SU-DHL-6 (cell line): ENCODE results near the gene SPNS2.

ENCODE experiments used
- H2AFZ ChIP-seq: fragments of 200-600 bp; sonication (generic); 2 replicates; pipeline ENCODE4 v1.6.1; 2014; ENCODE audit warnings: low read depth, mild to moderate bottlenecking, moderate library complexity, mixed read lengths, antibody characterized with exemption, low read length; ENCODE audit not compliant: severe bottlenecking
- H3F3A ChIP-seq: fragments of 200-600 bp; shearing (Covaris generic); 2 replicates; pipeline ENCODE4 v1.6.0; 2016; ENCODE audit warnings: antibody characterized with exemption, mild to moderate bottlenecking; ENCODE audit not compliant: insufficient read depth
- H3K27ac ChIP-seq: fragments of 200-600 bp; sonication (generic); 2 replicates; pipeline ENCODE4 v1.5.1; 2016; ENCODE audit warnings: low read depth, mild to moderate bottlenecking, low read length, moderate library complexity, mixed read lengths
- H3K27me3 ChIP-seq: fragments of 200-600 bp; sonication (generic), shearing (Covaris generic); 2 replicates; pipeline ENCODE4 v1.6.0; 2014; ENCODE audit warnings: mild to moderate bottlenecking, low read length
- H3K36me3 ChIP-seq: fragments of 200-600 bp; sonication (generic); 2 replicates; pipeline ENCODE4 v1.6.1; 2014; ENCODE audit warnings: mild to moderate bottlenecking, low read length, mixed read lengths
- H3K4me2 ChIP-seq: fragments of 300-600, 200-600 bp; shearing (Covaris generic), sonication (generic); 2 replicates; pipeline ENCODE4 v1.6.0; 2014; ENCODE audit warnings: low read length, low read depth, mild to moderate bottlenecking; ENCODE audit not compliant: poor library complexity, severe bottlenecking
- H3K4me3 ChIP-seq: fragments of 200-600 bp; sonication (generic); 2 replicates; pipeline ENCODE4 v1.5.1; 2014; ENCODE audit warnings: antibody characterized with exemption, low read length, mild to moderate bottlenecking, mixed read lengths; ENCODE audit not compliant: insufficient read depth, poor library complexity, severe bottlenecking
- H3K79me2 ChIP-seq: fragments of 200-600 bp; sonication (generic); 2 replicates; pipeline ENCODE4 v1.6.1; 2014; ENCODE audit warnings: mild to moderate bottlenecking, low read length, moderate library complexity; ENCODE audit not compliant: insufficient read depth
- H3K9ac ChIP-seq: fragments of 200-600 bp; sonication (generic); 2 replicates; pipeline ENCODE4 v1.7.0; 2014; ENCODE audit warnings: mild to moderate bottlenecking, low read length
- H3K9me2 ChIP-seq: fragments of 200-600 bp; sonication (generic); replicated peaks from 2 replicates; pipeline ENCODE4 v1.6.1; 2014; ENCODE audit warnings: low read length; ENCODE audit not compliant: insufficient read depth
- H3K9me3 ChIP-seq: fragments of 200-600 bp; sonication (generic); 2 replicates; pipeline ENCODE4 v1.6.1; 2014; ENCODE audit warnings: low read length, mixed read lengths; ENCODE audit not compliant: insufficient read depth
- H4K20me1 ChIP-seq: fragments of 200-600 bp; sonication (generic); 2 replicates; pipeline ENCODE4 v1.6.1; 2014; ENCODE audit warnings: low read depth, mild to moderate bottlenecking, antibody characterized with exemption, low read length, moderate library complexity, mixed read lengths
- CTCF ChIP-seq: fragments of 200-600 bp; sonication (generic); IDR thresholded peaks from one replicate; pipeline ENCODE4 v1.5.1; 2017; ENCODE audit warnings: antibody characterized with exemption, mild to moderate bottlenecking, low read length, moderate library complexity; ENCODE audit not compliant: insufficient read depth, poor library complexity, severe bottlenecking
- EZH2phosphoT487 ChIP-seq: fragments of 200-600 bp; sonication (generic), shearing (Covaris generic); conservative IDR thresholded peaks from 2 replicates; pipeline ENCODE4 v1.6.1; 2018; ENCODE audit warnings: mild to moderate bottlenecking, antibody characterized with exemption, low read length, moderate library complexity, mixed read lengths

Gene SPNS2

GRCh38 chr17:4527566-4528125, 29.0 kb downstream of the SPNS2 start:
- Histone ChIP-seq H3K9ac (no peak overlapping the region), H3F3A (peaks cover 5% of the 10 kb centered on the region), H2AFZ (no peak overlapping the region), H3K9me3 (no peaks in the 10 kb centered on the region), H3K27me3 (no peaks in the 10 kb centered on the region), H3K4me2 (no peak overlapping the region), H4K20me1 (no peaks in the 10 kb centered on the region), H3K36me3 (no peaks in the 10 kb centered on the region), H3K79me2 (no peaks in the 10 kb centered on the region), H3K27ac (no peak overlapping the region), H3K4me3 (no peak overlapping the region), H3K9me2 (no peaks in the 10 kb centered on the region)
- TF ChIP-seq EZH2phosphoT487 (no peak), CTCF (no peak)

DNA sequence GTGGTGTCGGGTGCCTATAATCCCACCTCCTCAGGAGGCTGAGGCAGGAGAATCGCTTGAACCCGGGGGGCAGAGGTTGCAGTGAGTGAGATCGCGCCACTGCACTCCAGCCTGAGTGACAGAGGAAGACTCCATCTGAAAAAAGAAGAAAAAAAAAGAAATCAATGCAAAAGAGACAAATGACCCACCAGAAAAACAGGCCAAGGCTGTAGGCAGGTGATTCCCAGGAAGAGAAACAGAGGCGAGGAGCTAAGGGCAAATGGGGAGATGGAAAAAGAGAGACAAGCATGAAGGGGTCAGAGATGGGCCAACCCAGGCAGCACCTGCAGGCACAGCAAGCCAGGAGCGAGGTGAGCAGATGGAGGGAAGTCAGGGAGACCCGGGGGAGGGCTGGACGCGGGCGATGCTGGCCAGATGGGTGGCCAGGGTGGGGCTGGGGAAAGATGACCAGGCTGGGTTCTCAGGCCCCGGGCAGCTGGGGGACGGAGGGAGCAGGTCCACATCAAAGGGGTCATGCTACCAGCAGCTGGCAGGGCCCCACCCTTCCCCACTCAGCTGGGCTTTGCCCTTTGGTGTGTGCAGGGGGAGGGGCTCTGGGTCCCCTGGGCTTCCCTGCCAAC, 31.0 kb downstream of the SPNS2 start:
- no peak overlapping the region for H3K27ac ChIP-seq
- H3K79me2 ChIP-seq, result no peaks in the 10 kb centered on the region
- no peak overlapping the region for H3K4me2 ChIP-seq

GRCh38 chr17:4530799-4531730, 32.4 kb downstream of the SPNS2 start:
- Histone ChIP-seq H3K36me3 (no peaks in the 10 kb centered on the region), H3K9me2 (no peaks in the 10 kb centered on the region), H3K79me2 (no peaks in the 10 kb centered on the region), H3K4me2 (no peak overlapping the region), H3K9me3 (no peaks in the 10 kb centered on the region), H3K9ac (no peak overlapping the region), H2AFZ (no peak overlapping the region), H3F3A (no peaks in the 10 kb centered on the region), H3K4me3 (no peak overlapping the region), H3K27me3 (no peaks in the 10 kb centered on the region), H4K20me1 (no peaks in the 10 kb centered on the region), H3K27ac (no peak overlapping the region)
- no peak for TF ChIP-seq EZH2phosphoT487

More for the DNA sequence above, 31.0 kb downstream of the SPNS2 start:
- Histone ChIP-seq H3K9me3 (no peaks in the 10 kb centered on the region), H2AFZ (no peak overlapping the region), H3K36me3 (no peaks in the 10 kb centered on the region), H3K4me3 (no peak overlapping the region), H4K20me1 (no peaks in the 10 kb centered on the region), H3K27me3 (no peaks in the 10 kb centered on the region), H3K9ac (no peak overlapping the region), H3K9me2 (no peaks in the 10 kb centered on the region), H3F3A (no peaks in the 10 kb centered on the region)
- TF ChIP-seq EZH2phosphoT487 (no peak), CTCF (no peak)
